Neural cell (in vitro differentiated cells): ENCODE results near the gene ARHGAP24. TPM values are rescaled to one million over a fixed set of nuclear protein-coding genes. Genes with fewer than 3 reads are reported as not detected.

Experiments used
- H2AFZ ChIP-seq: fragments of 200-600, 300-800 bp; sonication (generic), shearing (Covaris generic); 2 replicates; pipeline ENCODE4 v1.6.0; 2014; ENCODE audit warnings: low read depth, mild to moderate bottlenecking, antibody characterized with exemption, low read length, moderate library complexity
- H3F3A ChIP-seq: fragments of 200-600 bp; shearing (Covaris generic); 2 replicates; pipeline ENCODE4 v1.6.1; 2016; ENCODE audit warnings: mild to moderate bottlenecking, moderate library complexity, mixed read lengths, antibody characterized with exemption, low read length; ENCODE audit not compliant: insufficient read depth, poor library complexity, severe bottlenecking
- H3K27ac ChIP-seq: fragments of 200-600, 300-800 bp; sonication (generic), shearing (Covaris generic); 2 replicates; pipeline ENCODE4 v1.5.1; 2014; ENCODE audit warnings: mild to moderate bottlenecking, low read length, moderate library complexity
- H3K27me3 ChIP-seq: fragments of 300-800, 200-600 bp; sonication (generic), shearing (Covaris generic); 2 replicates; pipeline ENCODE4 v1.6.0; 2014; ENCODE audit warnings: mild to moderate bottlenecking, low read depth, low read length, moderate library complexity; ENCODE audit not compliant: insufficient read depth
- H3K36me3 ChIP-seq: fragments of 300-800, 200-600 bp; sonication (generic), shearing (Covaris generic); 2 replicates; pipeline ENCODE4 v1.5.1; 2014; ENCODE audit warnings: mild to moderate bottlenecking, antibody characterized with exemption, low read length, moderate library complexity; ENCODE audit not compliant: insufficient read depth
- H3K4me2 ChIP-seq: fragments of 300-800, 200-600 bp; sonication (generic), shearing (Covaris generic); 2 replicates; pipeline ENCODE4 v1.6.0; 2014; ENCODE audit warnings: mild to moderate bottlenecking, low read length
- H3K4me3 ChIP-seq: fragments of 300-800, 200-600 bp; sonication (generic), shearing (Covaris generic); 2 replicates; pipeline ENCODE4 v1.5.1; 2014; ENCODE audit warnings: mild to moderate bottlenecking, low read length, moderate library complexity
- H3K79me2 ChIP-seq: fragments of 200-600 bp; shearing (Covaris generic); replicated peaks from 2 replicates; pipeline ENCODE4 v1.6.0; 2014; ENCODE audit warnings: mild to moderate bottlenecking, low read length, moderate library complexity; ENCODE audit not compliant: insufficient read depth
- H3K9ac ChIP-seq: fragments of 300-800, 200-600 bp; sonication (generic), shearing (Covaris generic); 2 replicates; pipeline ENCODE4 v1.6.1; 2016; ENCODE audit warnings: mild to moderate bottlenecking, low read length, mixed read lengths
- H3K9me2 ChIP-seq: fragments of 200-600 bp; shearing (Covaris generic); 2 replicates; pipeline ENCODE4 v1.6.1; 2016; ENCODE audit warnings: mild to moderate bottlenecking, low read length, mixed read lengths; ENCODE audit not compliant: insufficient read depth
- H3K9me3 ChIP-seq: fragments of 200-600, 300-800 bp; sonication (generic), shearing (Covaris generic); 2 replicates; pipeline ENCODE4 v1.6.1; 2016; ENCODE audit warnings: mild to moderate bottlenecking, mixed run types, low read length, moderate library complexity, mixed read lengths
- H4K20me1 ChIP-seq: fragments of 200-600 bp; shearing (Covaris generic); 2 replicates; pipeline ENCODE4 v1.6.1; 2016; ENCODE audit warnings: mild to moderate bottlenecking, mixed run types; ENCODE audit not compliant: insufficient read depth
- CTCF ChIP-seq: fragments of 450-650 bp; IDR thresholded peaks from 2 replicates; pipeline ENCODE4 v1.5.1; 2014; ENCODE audit warnings: antibody characterized with exemption, mild to moderate bottlenecking, moderate library complexity; ENCODE audit not compliant: poor library complexity, severe bottlenecking
- EP300 ChIP-seq: fragments of 450-650 bp; conservative IDR thresholded peaks from 2 replicates; pipeline ENCODE4 v1.6.1; 2014; ENCODE audit warnings: antibody characterized with exemption, mild to moderate bottlenecking, moderate library complexity; ENCODE audit not compliant: poor library complexity, severe bottlenecking
- EZH2 ChIP-seq: fragments of 200-600, 300-800 bp; shearing (Covaris generic), sonication (generic); IDR thresholded peaks from 2 replicates; pipeline ENCODE4 v1.6.1; 2014; ENCODE audit warnings: antibody characterized with exemption, low read length, borderline replicate concordance, mild to moderate bottlenecking; ENCODE audit not compliant: insufficient read depth, poor library complexity, severe bottlenecking
- MXI1 ChIP-seq: fragments of 450-650 bp; conservative IDR thresholded peaks from 2 replicates; pipeline ENCODE4 v1.6.1; 2014; ENCODE audit warnings: antibody characterized with exemption, mild to moderate bottlenecking; ENCODE audit not compliant: poor library complexity, severe bottlenecking
- POLR2AphosphoS5 ChIP-seq: IDR thresholded peaks from 2 replicates; pipeline ENCODE4 v1.6.1; 2012
- RAD21 ChIP-seq: fragments of 450-650 bp; conservative IDR thresholded peaks from 2 replicates; pipeline ENCODE4 v1.6.1; 2014; ENCODE audit warnings: antibody characterized with exemption, mild to moderate bottlenecking, moderate library complexity
- REST ChIP-seq: IDR thresholded peaks from 2 replicates; pipeline ENCODE4 v1.6.1; 2012; ENCODE audit warnings: borderline replicate concordance
- SMC3 ChIP-seq: fragments of 450-650 bp; conservative IDR thresholded peaks from 2 replicates; pipeline ENCODE4 v1.6.1; 2014; ENCODE audit warnings: antibody characterized with exemption, mild to moderate bottlenecking, moderate library complexity; ENCODE audit not compliant: poor library complexity
- TAF1 ChIP-seq: IDR thresholded peaks from 2 replicates; pipeline ENCODE4 v1.6.1; 2012; ENCODE audit warnings: low read depth
- polyA plus RNA-seq: library from polyadenylated mRNA; depleted of rRNA; stranded (reverse); fragments of >200 nt; gene quantifications from 2 replicates; pipeline ENCODE4 v1.2.3, GENCODE V29; 2014

ARHGAP24 gene
- polyA plus RNA-seq, 1 donor from 2014 or later, result 2.9 TPM

GRCh38 chr4:85951099-85951498 lies 476.1 kb downstream of the ARHGAP24 start:
- no peak overlapping the region for H2AFZ ChIP-seq
- TF ChIP-seq REST, result no peak
- TF ChIP-seq POLR2AphosphoS5, result no peak
- no peak for TF ChIP-seq MXI1
- no peak for TF ChIP-seq RAD21
- H3K9me2 ChIP-seq, result no peaks in the 10 kb centered on the region
- H3K9me3 ChIP-seq, result no peaks in the 10 kb centered on the region
- no peaks in the 10 kb centered on the region for H3F3A ChIP-seq
- H3K4me3 ChIP-seq, result no peak overlapping the region
- no peak overlapping the region for H3K4me2 ChIP-seq
- H3K36me3 ChIP-seq, result no peaks in the 10 kb centered on the region
- H3K79me2 ChIP-seq, result no peaks in the 10 kb centered on the region
- no peaks in the 10 kb centered on the region for H4K20me1 ChIP-seq
- H3K27ac ChIP-seq, result no peak overlapping the region
- no peak overlapping the region for H3K9ac ChIP-seq
- H3K27me3 ChIP-seq, result no peaks in the 10 kb centered on the region

GRCh38 chr4:85952528-85952927 lies 477.6 kb downstream of the ARHGAP24 start:
- no peak overlapping the region for H3K9ac ChIP-seq
- no peak overlapping the region for H3K4me3 ChIP-seq
- TF ChIP-seq POLR2AphosphoS5 (no peak), EP300 (no peak), REST (no peak), RAD21 (no peak), TAF1 (no peak), MXI1 (no peak), SMC3 (no peak), CTCF (no peak), EZH2 (no peak)
- no peak overlapping the region for H3K4me2 ChIP-seq
- H3K9me2 ChIP-seq, result no peaks in the 10 kb centered on the region
- no peaks in the 10 kb centered on the region for H4K20me1 ChIP-seq
- no peaks in the 10 kb centered on the region for H3K9me3 ChIP-seq
- no peaks in the 10 kb centered on the region for H3K79me2 ChIP-seq
- H3K27ac ChIP-seq, result no peak overlapping the region
- no peaks in the 10 kb centered on the region for H3F3A ChIP-seq
- no peak overlapping the region for H2AFZ ChIP-seq
- no peaks in the 10 kb centered on the region for H3K36me3 ChIP-seq
- no peaks in the 10 kb centered on the region for H3K27me3 ChIP-seq
